Psoas muscle (tissue), 8 donors: ENCODE data around the gene ERP44. TPM values are rescaled to one million over a fixed set of nuclear protein-coding genes. Genes with fewer than 3 reads are reported as not detected.
"Not testable (repeated sequence)": the region's sequence is repeated elsewhere in the genome, so short reads cannot be mapped to it uniquely, and the experiment has no call there.

Source experiments
- ATAC-seq, 4 donors: fragments of 200-7000 bp; cut with Tn5 transposase; one replicate each; pipeline ENCODE4 v1.9.1; 2020; ENCODE audit warnings: moderate library complexity in 3 of 4, mild to moderate bottlenecking in 2 of 4
- DNase-seq, 2 donors: peaks; one replicate each; pipeline ENCODE4 v3.0.0-alpha.2; 2020
- H3K27ac ChIP-seq: fragments of 200-600 bp; one replicate; pipeline ENCODE4 v1.8.0; 2022
- H3K27me3 ChIP-seq, 3 donors: fragments of 200-600 bp in 1 of 3; one replicate each; pipeline versions ENCODE4 v1.6.1 to v1.8.0; 2013 to 2022; ENCODE audit warnings: low read length in 2 of 3, mild to moderate bottlenecking in 2 of 3, moderate library complexity in 1 of 3; ENCODE audit not compliant: insufficient read depth in 3 of 3
- H3K36me3 ChIP-seq, 2 donors: fragments of 200-600 bp in 1 of 2; one replicate each; pipeline versions ENCODE4 v1.6.1 to v1.8.0; 2013 to 2022; ENCODE audit warnings: low read depth in 1 of 2, mild to moderate bottlenecking in 1 of 2, moderate library complexity in 1 of 2; ENCODE audit not compliant: insufficient read depth in 1 of 2
- H3K4me1 ChIP-seq: fragments of 200-600 bp; one replicate; pipeline ENCODE4 v1.8.0; 2022
- H3K4me3 ChIP-seq: fragments of 200-600 bp; one replicate; pipeline ENCODE4 v1.8.0; 2022; ENCODE audit warnings: mild to moderate bottlenecking
- H3K9me3 ChIP-seq: fragments of 200-600 bp; one replicate; pipeline ENCODE4 v1.8.0; 2022
- WGBS, 3 donors: extraction: QIAGEN DNeasy Blood & Tissue Kit; methylation state at CpG; one replicate each; pipeline versions ENCODE4 v1.1.6 to v1.1.7; 2013; 5-methylcytosine and 5-hydroxymethylcytosine counted together
- intact Hi-C, 2 donors: fragments of 100-400 bp; cut with DNase I; formaldehyde crosslinking; loops; one replicate each; pipeline versions ENCODE4 v1.11.0 to v1.14.2; 2022
- polyA plus RNA-seq, 3 donors: library from polyadenylated mRNA; stranded (reverse); fragments of 200-250 nt; gene quantifications; one replicate each; pipeline ENCODE4 v1.2.3, GENCODE V29; 2013
- total RNA-seq, 4 donors: library from RNA; stranded (reverse); fragmentation: NEBNext Ultra II Directional in 2 of 4; extraction: Animal tissue kit (Norgen Biotek cat#: 25700) in 2 of 4; gene quantifications; one replicate each; pipeline versions ENCODE4 v1.2.1 to v1.2.4, GENCODE V29; 2021 to 2023
- TF ChIP-seq, protein P1 (sequence below): fragments of 200-600 bp; IDR thresholded peaks from one replicate; pipeline ENCODE4 v1.8.0; 2022; ENCODE audit warnings: antibody characterized with exemption
- donor health status: healthy with polysubstance abuse.
- donor health status: DM: no; HTN: no; CAD: no; lungs with moderate emphysema.
- donor health status: Bipolar disorder and iron deficiency.
- donor health status: healthy.
- donor health status: DM: yes; HTN: yes; CAD: no.
- donor health status: DM: no; HTN: no; CAD: no.
- donor health status: DM: no; HTN: no; CAD: no.
- donor health status: DM: yes; HTN: yes; CAD: no.

The ERP44 gene
- total and polyA plus RNA-seq, 7 donors, result 7.5 to 14.3 (median 10.9) TPM

DNA sequence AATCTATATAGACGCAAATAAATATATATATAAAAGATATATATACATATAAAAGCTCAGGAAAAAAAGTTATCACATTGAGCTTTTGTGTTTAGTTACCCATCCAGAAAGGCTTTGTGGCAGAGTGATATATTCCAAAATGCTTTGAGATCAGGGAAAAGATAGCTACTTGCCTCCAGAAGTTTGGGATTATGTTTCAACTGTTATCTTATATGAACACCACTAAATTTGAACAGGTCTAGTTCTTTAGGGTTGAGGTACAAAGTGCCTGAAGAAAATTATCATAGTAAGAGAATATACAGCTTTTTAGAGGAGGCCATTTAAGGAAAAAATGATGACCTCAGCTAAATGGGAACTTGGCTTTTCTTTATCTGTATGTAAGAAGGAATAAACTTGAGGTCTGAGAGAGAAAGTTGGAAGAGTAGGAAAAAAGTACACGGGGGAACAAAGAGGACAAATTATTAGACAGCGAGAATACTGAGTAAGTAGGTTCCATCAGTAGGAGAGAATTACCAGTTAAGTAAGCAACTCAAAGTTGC, 2.4 kb downstream of the ERP44 start:
- peak overlapping the region; percentile 7 for H3K27ac ChIP-seq
- 82 to 86% (median 84%) methylated on average over 3 of the region's 3 CpGs for WGBS, 3 donors
- no peak for DNase-seq
- no peak overlapping the region for H3K4me3 ChIP-seq
- ATAC-seq, result no peak
- peaks cover 0 to 4% of the 10 kb centered on the region in 2 donors for H3K36me3 ChIP-seq
- H3K9me3 ChIP-seq, result no peaks in the 10 kb centered on the region
- TF ChIP-seq, protein P1, sequence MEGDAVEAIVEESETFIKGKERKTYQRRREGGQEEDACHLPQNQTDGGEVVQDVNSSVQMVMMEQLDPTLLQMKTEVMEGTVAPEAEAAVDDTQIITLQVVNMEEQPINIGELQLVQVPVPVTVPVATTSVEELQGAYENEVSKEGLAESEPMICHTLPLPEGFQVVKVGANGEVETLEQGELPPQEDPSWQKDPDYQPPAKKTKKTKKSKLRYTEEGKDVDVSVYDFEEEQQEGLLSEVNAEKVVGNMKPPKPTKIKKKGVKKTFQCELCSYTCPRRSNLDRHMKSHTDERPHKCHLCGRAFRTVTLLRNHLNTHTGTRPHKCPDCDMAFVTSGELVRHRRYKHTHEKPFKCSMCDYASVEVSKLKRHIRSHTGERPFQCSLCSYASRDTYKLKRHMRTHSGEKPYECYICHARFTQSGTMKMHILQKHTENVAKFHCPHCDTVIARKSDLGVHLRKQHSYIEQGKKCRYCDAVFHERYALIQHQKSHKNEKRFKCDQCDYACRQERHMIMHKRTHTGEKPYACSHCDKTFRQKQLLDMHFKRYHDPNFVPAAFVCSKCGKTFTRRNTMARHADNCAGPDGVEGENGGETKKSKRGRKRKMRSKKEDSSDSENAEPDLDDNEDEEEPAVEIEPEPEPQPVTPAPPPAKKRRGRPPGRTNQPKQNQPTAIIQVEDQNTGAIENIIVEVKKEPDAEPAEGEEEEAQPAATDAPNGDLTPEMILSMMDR, result no peak
- intact Hi-C loops, result loop anchor here in 1 of 2 donors (10.0 kb wide), 1 partner anchor 118 kb away; no protein-coding TSS in a partner anchor
- no peaks in the 10 kb centered on the region for H3K27me3 ChIP-seq
- H3K4me1 ChIP-seq, result peaks cover 39% of the 10 kb centered on the region

- H3K4me3 ChIP-seq, ATAC-seq, H3K36me3 ChIP-seq, DNase-seq, H3K27me3 ChIP-seq, H3K9me3 ChIP-seq, H3K27ac ChIP-seq: not testable (repeated sequence)
- peaks cover 39% of the 10 kb centered on the region for H3K4me1 ChIP-seq
- intact Hi-C loops, result loop anchor here in 1 of 2 donors (10.0 kb wide), 1 partner anchor 120 kb away; no protein-coding TSS in a partner anchor
- 93 to 97% (median 94%) methylated on average over 2 of the region's 2 CpGs for WGBS, 3 donors
Measured at GRCh38 chr9:100094411-100094810, 4.4 kb downstream of the ERP44 start.

- Histone ChIP-seq H3K4me1 (peaks cover 44% of the 10 kb centered on the region), H3K9me3 (no peaks in the 10 kb centered on the region), H3K27me3 (no peaks in the 10 kb centered on the region), H3K36me3 (no peaks in the 10 kb centered on the region), H3K27ac (no peak overlapping the region), H3K4me3 (no peak overlapping the region)
- no peak for DNase-seq
- WGBS, 3 donors, result 91 to 100% (median 98%) methylated on average over 1 of the region's 1 CpG
- TF ChIP-seq, protein P1, result no peak
- intact Hi-C loops, result loop anchor here in 1 of 2 donors (10.0 kb wide), 1 partner anchor 123 kb away; no protein-coding TSS in a partner anchor
- ATAC-seq, result no peak
Measured at GRCh38 chr9:100092066-100092465, 6.7 kb downstream of the ERP44 start.

- Histone ChIP-seq H3K4me3 (no peak overlapping the region), H3K4me1 (peaks cover 40% of the 10 kb centered on the region), H3K27ac (no peak overlapping the region), H3K27me3 (no peaks in the 10 kb centered on the region), H3K36me3 (no peaks in the 10 kb centered on the region), H3K9me3 (no peaks in the 10 kb centered on the region)
- TF ChIP-seq, protein P1, result no peak
- DNase-seq, result no peak
- 74 to 77% (median 77%) methylated on average over 1 of the region's 1 CpG for WGBS, 3 donors
- intact Hi-C loops, result loop anchor here in 1 of 2 donors (10.0 kb wide), 1 partner anchor 123 kb away; no protein-coding TSS in a partner anchor
- no peak for ATAC-seq
Measured at GRCh38 chr9:100091650-100092049, 7.2 kb downstream of the ERP44 start.

DNA sequence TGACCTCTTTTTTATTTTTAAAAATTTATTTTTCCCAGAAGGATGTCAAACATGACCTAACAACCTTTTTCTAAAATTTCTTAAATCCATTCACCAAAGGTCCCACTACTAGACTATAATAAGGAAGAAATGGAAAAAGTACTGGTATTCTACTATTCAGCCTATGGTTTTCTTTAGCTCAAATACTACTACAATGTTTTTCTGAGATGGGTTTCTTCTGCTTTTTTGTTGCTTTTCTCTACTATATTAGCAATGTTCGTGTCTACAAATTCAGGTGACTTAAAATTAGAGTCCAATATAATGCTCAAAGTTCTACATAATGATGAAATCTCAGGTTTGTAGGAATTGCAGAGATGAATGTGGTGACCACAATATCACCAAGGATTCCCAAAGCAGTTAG, 7.9 kb downstream of the ERP44 start:
- intact Hi-C loops, result loop anchor here in 1 of 2 donors (10.0 kb wide), 1 partner anchor 124 kb away; no protein-coding TSS in a partner anchor
- 98 to 100% (median 100%) methylated on average over 1 of the region's 1 CpG for WGBS, 3 donors
- peaks cover 33% of the 10 kb centered on the region for H3K4me1 ChIP-seq

More for the DNA sequence above, 7.9 kb downstream of the ERP44 start:
- H3K27ac ChIP-seq, result no peak overlapping the region
- no peaks in the 10 kb centered on the region for H3K27me3 ChIP-seq
- TF ChIP-seq, protein P1, result no peak
- H3K36me3 ChIP-seq, result no peaks in the 10 kb centered on the region
- DNase-seq (no peak), ATAC-seq (no peak)
- H3K9me3 ChIP-seq, result no peaks in the 10 kb centered on the region
- H3K4me3 ChIP-seq, result no peak overlapping the region
